ENCODE data around the gene PTPRD.

DNA sequence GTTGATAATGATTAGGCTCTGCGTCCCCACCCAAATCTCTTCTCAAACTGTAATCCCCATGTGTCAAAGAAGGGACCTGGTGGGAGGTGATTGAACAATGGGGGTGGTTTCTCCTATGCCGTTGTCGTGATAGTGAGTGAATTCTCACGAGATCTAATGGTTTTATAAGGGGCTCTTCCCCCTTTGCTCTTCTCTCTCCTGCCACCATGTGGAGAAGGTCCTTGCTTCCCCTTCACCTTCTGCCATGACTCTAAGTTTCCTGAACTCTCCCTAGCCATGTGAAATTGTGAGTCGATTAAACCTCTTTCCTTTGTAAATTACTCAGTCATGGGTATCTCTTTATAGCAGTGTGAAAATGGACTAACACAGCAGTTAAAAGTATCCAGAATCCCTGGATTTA lies 2098.0 kb downstream of the PTPRD start:
- TF ChIP-seq, protein P1, sequence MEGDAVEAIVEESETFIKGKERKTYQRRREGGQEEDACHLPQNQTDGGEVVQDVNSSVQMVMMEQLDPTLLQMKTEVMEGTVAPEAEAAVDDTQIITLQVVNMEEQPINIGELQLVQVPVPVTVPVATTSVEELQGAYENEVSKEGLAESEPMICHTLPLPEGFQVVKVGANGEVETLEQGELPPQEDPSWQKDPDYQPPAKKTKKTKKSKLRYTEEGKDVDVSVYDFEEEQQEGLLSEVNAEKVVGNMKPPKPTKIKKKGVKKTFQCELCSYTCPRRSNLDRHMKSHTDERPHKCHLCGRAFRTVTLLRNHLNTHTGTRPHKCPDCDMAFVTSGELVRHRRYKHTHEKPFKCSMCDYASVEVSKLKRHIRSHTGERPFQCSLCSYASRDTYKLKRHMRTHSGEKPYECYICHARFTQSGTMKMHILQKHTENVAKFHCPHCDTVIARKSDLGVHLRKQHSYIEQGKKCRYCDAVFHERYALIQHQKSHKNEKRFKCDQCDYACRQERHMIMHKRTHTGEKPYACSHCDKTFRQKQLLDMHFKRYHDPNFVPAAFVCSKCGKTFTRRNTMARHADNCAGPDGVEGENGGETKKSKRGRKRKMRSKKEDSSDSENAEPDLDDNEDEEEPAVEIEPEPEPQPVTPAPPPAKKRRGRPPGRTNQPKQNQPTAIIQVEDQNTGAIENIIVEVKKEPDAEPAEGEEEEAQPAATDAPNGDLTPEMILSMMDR (IDR thresholded peaks at IDR 0.05; ENCODE audit: low read depth, low read length, poor library complexity, severe bottlenecking) = no peak
- no peak for TF ChIP-seq EZH2phosphoT487 (IDR thresholded peaks at IDR 0.05; ENCODE audit: borderline replicate concordance, low read length)

Measured in DOHH2 (cell line).